MM.1S (cell line): ENCODE data around the gene ARSD.

Source experiments
- DNase-seq: peaks from one replicate; pipeline ENCODE4 v3.0.0-alpha.2; 2015
- H2AFZ ChIP-seq: fragments of 300-600 bp; sonication (generic); 2 replicates; pipeline ENCODE4 v1.6.0; 2016; ENCODE audit warnings: antibody characterized with exemption, low read length
- H3F3A ChIP-seq: fragments of 300-600 bp; sonication (generic); 2 replicates; pipeline ENCODE4 v1.6.1; 2016; ENCODE audit warnings: mild to moderate bottlenecking, antibody characterized with exemption, low read length, moderate library complexity, mixed read lengths; ENCODE audit not compliant: insufficient read depth
- H3K27ac ChIP-seq: fragments of 300-600 bp; sonication (generic); 2 replicates; pipeline ENCODE4 v1.5.1; 2016; ENCODE audit warnings: mild to moderate bottlenecking, low read length
- H3K27me3 ChIP-seq: fragments of 300-600 bp; sonication (generic); replicated peaks from 2 replicates; pipeline ENCODE4 v1.6.0; 2016; ENCODE audit warnings: low read length; ENCODE audit not compliant: insufficient read depth
- H3K36me3 ChIP-seq: fragments of 300-600 bp; sonication (generic); replicated peaks from 2 replicates; pipeline ENCODE4 v1.6.1; 2016; ENCODE audit warnings: mild to moderate bottlenecking, low read length, mixed read lengths; ENCODE audit not compliant: insufficient read depth
- H3K4me1 ChIP-seq: fragments of 300-600 bp; sonication (generic); 2 replicates; pipeline ENCODE4 v1.6.1; 2016; ENCODE audit warnings: low read length, mixed read lengths
- H3K4me2 ChIP-seq: fragments of 300-600 bp; sonication (generic); 2 replicates; pipeline ENCODE4 v1.6.0; 2016; ENCODE audit warnings: low read depth, low read length
- H3K4me3 ChIP-seq: fragments of 300-600 bp; sonication (generic); 2 replicates; pipeline ENCODE4 v1.5.1; 2016; ENCODE audit warnings: low read length, mixed read lengths
- H3K79me2 ChIP-seq: fragments of 300-600 bp; sonication (generic); 2 replicates; pipeline ENCODE4 v1.6.1; 2016; ENCODE audit warnings: mixed run types, low read length, mixed read lengths
- H3K9ac ChIP-seq: fragments of 300-600 bp; sonication (generic); 2 replicates; pipeline ENCODE4 v1.6.1; 2016; ENCODE audit warnings: low read length, mixed read lengths
- H3K9me2 ChIP-seq: fragments of 300-600 bp; sonication (generic); replicated peaks from 2 replicates; pipeline ENCODE4 v1.6.1; 2016; ENCODE audit warnings: mild to moderate bottlenecking, low read length, mixed read lengths; ENCODE audit not compliant: insufficient read depth
- H3K9me3 ChIP-seq: fragments of 300-600 bp; sonication (generic); replicated peaks from 2 replicates; pipeline ENCODE4 v1.6.1; 2016; ENCODE audit warnings: mild to moderate bottlenecking, low read length, mixed read lengths; ENCODE audit not compliant: insufficient read depth
- H4K20me1 ChIP-seq: fragments of 300-600 bp; sonication (generic); 2 replicates; pipeline ENCODE4 v1.6.1; 2016; ENCODE audit warnings: mild to moderate bottlenecking, low read length, moderate library complexity, mixed read lengths; ENCODE audit not compliant: insufficient read depth
- EZH2 ChIP-seq: fragments of 300-600 bp; sonication (generic); optimal IDR thresholded peaks from 2 replicates; pipeline ENCODE3; 2017; ENCODE audit warnings: low read depth, mild to moderate bottlenecking, antibody characterized with exemption, low read length, mixed read lengths
- EZH2phosphoT487 ChIP-seq: fragments of 300-600 bp; sonication (generic); IDR thresholded peaks from 2 replicates; pipeline ENCODE4 v1.6.1; 2018; ENCODE audit warnings: antibody characterized with exemption, low read length
- TF ChIP-seq, protein P1 (sequence below): fragments of 300-600 bp; sonication (generic); IDR thresholded peaks from 2 replicates; pipeline ENCODE4 v1.5.1; 2016; ENCODE audit warnings: antibody characterized with exemption, low read length, mixed read lengths

Gene ARSD

DNA sequence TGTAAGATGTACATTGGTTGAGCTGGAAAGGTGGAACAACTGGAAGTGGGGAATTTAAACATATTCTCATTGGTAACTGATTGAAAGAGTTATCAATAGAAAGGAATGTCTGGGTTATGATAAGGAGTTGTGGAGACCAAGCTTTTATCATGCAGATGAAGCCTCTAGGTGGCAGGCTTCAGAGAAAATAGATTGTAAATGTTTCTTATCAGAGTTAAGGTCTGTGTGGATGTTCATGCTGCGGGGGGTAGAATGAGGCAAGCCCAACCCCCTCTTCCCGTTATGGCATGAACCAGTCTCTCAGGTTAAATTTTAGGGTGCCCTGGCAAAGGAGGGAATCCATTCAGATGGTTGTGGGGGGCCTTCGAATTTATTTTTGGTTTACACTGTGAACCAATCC, 16.0 kb downstream of the ARSD start:
- H3K9ac ChIP-seq, result no peak overlapping the region
- H3K36me3 ChIP-seq, result no peaks in the 10 kb centered on the region
- H3K4me3 ChIP-seq, result no peak overlapping the region
- H3K9me3 ChIP-seq, result no peaks in the 10 kb centered on the region
- no peak for DNase-seq
- H3K4me2 ChIP-seq, result no peak overlapping the region
- H3K79me2 ChIP-seq, result no peaks in the 10 kb centered on the region
- H3K9me2 ChIP-seq, result no peaks in the 10 kb centered on the region
- no peaks in the 10 kb centered on the region for H3F3A ChIP-seq
- no peak overlapping the region for H3K27ac ChIP-seq
- no peak overlapping the region for H2AFZ ChIP-seq
- no peaks in the 10 kb centered on the region for H3K27me3 ChIP-seq
- TF ChIP-seq EZH2phosphoT487 (no peak), EZH2 (no peak)
- TF ChIP-seq, protein P1, sequence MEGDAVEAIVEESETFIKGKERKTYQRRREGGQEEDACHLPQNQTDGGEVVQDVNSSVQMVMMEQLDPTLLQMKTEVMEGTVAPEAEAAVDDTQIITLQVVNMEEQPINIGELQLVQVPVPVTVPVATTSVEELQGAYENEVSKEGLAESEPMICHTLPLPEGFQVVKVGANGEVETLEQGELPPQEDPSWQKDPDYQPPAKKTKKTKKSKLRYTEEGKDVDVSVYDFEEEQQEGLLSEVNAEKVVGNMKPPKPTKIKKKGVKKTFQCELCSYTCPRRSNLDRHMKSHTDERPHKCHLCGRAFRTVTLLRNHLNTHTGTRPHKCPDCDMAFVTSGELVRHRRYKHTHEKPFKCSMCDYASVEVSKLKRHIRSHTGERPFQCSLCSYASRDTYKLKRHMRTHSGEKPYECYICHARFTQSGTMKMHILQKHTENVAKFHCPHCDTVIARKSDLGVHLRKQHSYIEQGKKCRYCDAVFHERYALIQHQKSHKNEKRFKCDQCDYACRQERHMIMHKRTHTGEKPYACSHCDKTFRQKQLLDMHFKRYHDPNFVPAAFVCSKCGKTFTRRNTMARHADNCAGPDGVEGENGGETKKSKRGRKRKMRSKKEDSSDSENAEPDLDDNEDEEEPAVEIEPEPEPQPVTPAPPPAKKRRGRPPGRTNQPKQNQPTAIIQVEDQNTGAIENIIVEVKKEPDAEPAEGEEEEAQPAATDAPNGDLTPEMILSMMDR, result no peak
- no peaks in the 10 kb centered on the region for H4K20me1 ChIP-seq
- no peaks in the 10 kb centered on the region for H3K4me1 ChIP-seq

- no peaks in the 10 kb centered on the region for H3K36me3 ChIP-seq
- H3K79me2 ChIP-seq, result no peaks in the 10 kb centered on the region
- no peak overlapping the region for H3K4me3 ChIP-seq
- no peaks in the 10 kb centered on the region for H3K9me2 ChIP-seq
- H4K20me1 ChIP-seq, result no peaks in the 10 kb centered on the region
- H3K9ac ChIP-seq, result no peak overlapping the region
- H3F3A ChIP-seq, result no peaks in the 10 kb centered on the region
- H3K9me3 ChIP-seq, result no peaks in the 10 kb centered on the region
- H3K4me1 ChIP-seq, result no peaks in the 10 kb centered on the region
- H2AFZ ChIP-seq, result no peak overlapping the region
- DNase-seq, result no peak
- no peak overlapping the region for H3K4me2 ChIP-seq
- H3K27me3 ChIP-seq, result no peaks in the 10 kb centered on the region
- no peak overlapping the region for H3K27ac ChIP-seq
- TF ChIP-seq, protein P1, result no peak
These were observed 19.0 kb downstream of the ARSD start for GRCh38 chrX:2910109-2910508.

GRCh38 chrX:2908125-2908685, 20.9 kb downstream of the ARSD start:
- Histone ChIP-seq H3K9me3 (no peaks in the 10 kb centered on the region), H3K9me2 (no peaks in the 10 kb centered on the region), H3K79me2 (no peaks in the 10 kb centered on the region), H4K20me1 (no peaks in the 10 kb centered on the region), H3K36me3 (no peaks in the 10 kb centered on the region), H3K4me1 (no peaks in the 10 kb centered on the region), H2AFZ (no peak overlapping the region), H3K4me2 (no peak overlapping the region), H3K4me3 (no peak overlapping the region), H3K27me3 (no peaks in the 10 kb centered on the region), H3K27ac (no peak overlapping the region), H3F3A (no peaks in the 10 kb centered on the region), H3K9ac (no peak overlapping the region)
- TF ChIP-seq EZH2phosphoT487 (no peak), EZH2 (no peak)
- TF ChIP-seq, protein P1, result no peak
- no peak for DNase-seq
